GM12878 (cell line): Measurements from ENCODE around the gene RALGPS1. TPM values are rescaled to one million over a fixed set of nuclear protein-coding genes. Genes with fewer than 3 reads are reported as not detected.

Experiments used
- ATAC-seq: fragments of 200-7000 bp; cut with Tn5 transposase; 3 replicates; pipeline ENCODE4 v1.9.1; 2020; ENCODE audit warnings: mild to moderate bottlenecking, moderate library complexity
- BruUV-seq: library from RNA; stranded (reverse); fragments of 400-500 nt; replicated peaks from 2 replicates; lab custom pipeline; 2021; lab: Mats Ljungman, UMichigan
- CTCF ChIA-PET: fragments of 300-600 bp; sonication (Branson Sonifier 250); formaldehyde crosslinking; extraction: SDS; loops from one replicate; lab custom pipeline; 2021; ENCODE audit warnings: inconsistent platforms; lab: Yijun Ruan, JAX
- POLR2A ChIA-PET: fragments of 350-600 bp; formaldehyde crosslinking; extraction: SDS; loops from one replicate; lab custom pipeline; 2021; ENCODE audit warnings: inconsistent platforms; lab: Charles Lee
- RAD21 ChIA-PET: fragments of 300-600 bp; sonication (Branson Sonifier 250); formaldehyde crosslinking; loops from one replicate; lab custom pipeline; 2023; ENCODE audit warnings: antibody characterized with exemption; ENCODE audit not compliant: unreplicated experiment; lab: Charles Lee
- SMC1A ChIA-PET: fragments of 300-600 bp; sonication (Branson Sonifier 250); formaldehyde crosslinking; loops from one replicate; lab custom pipeline; 2023; ENCODE audit not compliant: unreplicated experiment, uncharacterized antibody; lab: Charles Lee
- DNase-seq: peaks from one replicate; pipeline ENCODE4 v3.0.0-alpha.2; 2011; ENCODE audit warnings: low read depth, low spot score
- FAIRE-seq: peaks from 3 replicates; lab custom pipeline; 2011; peaks lifted over from hg19 to GRCh38; lab: Jason Lieb, UNC
- H2AFZ ChIP-seq: 2 replicates; pipeline ENCODE4 v1.6.0; 2011; ENCODE audit warnings: low read depth, low read length, control low read depth; ENCODE audit not compliant: control insufficient read depth
- H3K27ac ChIP-seq: 2 replicates; pipeline ENCODE4 v1.5.1; 2011; ENCODE audit warnings: control low read depth; ENCODE audit not compliant: control insufficient read depth, insufficient read depth
- H3K27me3 ChIP-seq, 2 experiments: replicated peaks in 1 of 2; 2 replicates each; pipeline versions ENCODE4 v1.6.0 to v1.6.1; 2011; ENCODE audit warnings: low read length in 1 of 2; ENCODE audit not compliant: control insufficient read depth in 2 of 2, insufficient read depth in 2 of 2
- H3K36me3 ChIP-seq, 2 experiments: 2 replicates each; pipeline ENCODE4 v1.5.1; 2011; ENCODE audit warnings: low read length in 1 of 2; ENCODE audit not compliant: control insufficient read depth in 2 of 2, insufficient read depth in 2 of 2
- H3K4me1 ChIP-seq: 2 replicates; pipeline ENCODE4 v1.6.1; 2011; ENCODE audit warnings: mild to moderate bottlenecking, low read length, moderate library complexity, mixed read lengths; ENCODE audit not compliant: control insufficient read depth, insufficient read depth
- H3K4me2 ChIP-seq: 2 replicates; pipeline ENCODE4 v1.6.0; 2011; ENCODE audit warnings: control low read depth; ENCODE audit not compliant: control insufficient read depth, insufficient read depth
- H3K4me3 ChIP-seq: fragments of 200-600 bp; sonication (generic); 2 replicates; pipeline ENCODE4 v1.5.1; 2016
- H3K79me2 ChIP-seq: 2 replicates; pipeline ENCODE4 v1.6.0; 2011; ENCODE audit warnings: low read length; ENCODE audit not compliant: control insufficient read depth, insufficient read depth
- H3K9ac ChIP-seq: 2 replicates; pipeline ENCODE4 v1.8.0; 2011; ENCODE audit warnings: low read length, control low read depth, mixed read lengths; ENCODE audit not compliant: control insufficient read depth, insufficient read depth
- H3K9me3 ChIP-seq: replicated peaks from 3 replicates; pipeline ENCODE4 v1.5.1; 2011; ENCODE audit warnings: mild to moderate bottlenecking, low read length; ENCODE audit not compliant: control insufficient read depth, insufficient read depth
- H4K20me1 ChIP-seq: 2 replicates; pipeline ENCODE4 v1.6.0; 2011; ENCODE audit not compliant: control insufficient read depth, insufficient read depth
- BMI1 ChIP-seq: fragments of 450-650 bp; IDR thresholded peaks from 2 replicates; pipeline ENCODE4 v1.6.1; 2016; ENCODE audit warnings: mild to moderate bottlenecking, moderate library complexity, borderline replicate concordance
- CHD4 ChIP-seq: fragments of 200-600 bp; sonication (generic); IDR thresholded peaks from 2 replicates; pipeline ENCODE4 v1.6.1; 2016; ENCODE audit warnings: mild to moderate bottlenecking
- DPF2 ChIP-seq: fragments of 450-650 bp; IDR thresholded peaks from 2 replicates; pipeline ENCODE4 v1.6.1; 2017; ENCODE audit warnings: mild to moderate bottlenecking
- NR2C1 ChIP-seq: fragments of 450-650 bp; IDR thresholded peaks from 2 replicates; pipeline ENCODE4 v1.6.1; 2017; ENCODE audit warnings: antibody characterized with exemption, mild to moderate bottlenecking, moderate library complexity
- PBX3 ChIP-seq: IDR thresholded peaks from 2 replicates; pipeline ENCODE4 v1.6.1; 2011; ENCODE audit warnings: mild to moderate bottlenecking, low read depth, low read length, moderate library complexity; ENCODE audit not compliant: insufficient replicate concordance
- POLR2A ChIP-seq: IDR thresholded peaks from 2 replicates; pipeline ENCODE4 v1.6.1; 2011; ENCODE audit warnings: low read depth, mild to moderate bottlenecking, low read length
- RAD21 ChIP-seq: IDR thresholded peaks from 2 replicates; pipeline ENCODE4 v1.6.1; 2011; ENCODE audit warnings: mild to moderate bottlenecking, low read depth, low read length, moderate library complexity; ENCODE audit not compliant: insufficient read depth
- RB1 ChIP-seq: fragments of 450-650 bp; formaldehyde crosslinking; IDR thresholded peaks from 2 replicates; pipeline ENCODE4 v1.6.1; 2017; ENCODE audit warnings: mild to moderate bottlenecking, borderline replicate concordance
- SIN3A ChIP-seq: IDR thresholded peaks from 2 replicates; pipeline ENCODE4 v1.6.1; 2012; ENCODE audit warnings: low read depth, low read length, improper control_type of control experiment
- USF1 ChIP-seq: IDR thresholded peaks from 2 replicates; pipeline ENCODE4 v1.6.1; 2011; ENCODE audit warnings: borderline replicate concordance, low read depth, mild to moderate bottlenecking, moderate library complexity, mixed read lengths, low read length; ENCODE audit not compliant: insufficient read depth; ENCODE audit errors: extremely low read length
- ZNF274 ChIP-seq: IDR thresholded peaks from one replicate; pipeline ENCODE4 v1.8.0; 2011; ENCODE audit not compliant: insufficient read length, insufficient read depth
- ZZZ3 ChIP-seq: IDR thresholded peaks from 2 replicates; pipeline ENCODE4 v1.6.1; 2011; ENCODE audit warnings: low read depth; ENCODE audit not compliant: control insufficient read depth, insufficient read length
- WGBS: methylation state at CpG from one replicate; pipeline ENCODE4 v1.1.6; 2016; ENCODE audit warnings: low lambda C conversion rate; ENCODE audit not compliant: insufficient replicate concordance, insufficient coverage; ENCODE audit errors: missing lambda C conversion rate; 5-methylcytosine and 5-hydroxymethylcytosine counted together
- in situ Hi-C: fragments of 300-500 bp; cut with MboI; formaldehyde crosslinking; loops from 9 replicates; pipeline ENCODE4 v1.14.3; 2018; ENCODE audit warnings: mixed read lengths
- intact Hi-C: fragments of 100-400 bp; cut with micrococcal nuclease; formaldehyde crosslinking; loops from one replicate; pipeline ENCODE4 v1.14.2; 2022; ENCODE audit not compliant: unreplicated experiment
- polyA plus RNA-seq, 11 experiments: library from polyadenylated mRNA; depleted of rRNA in 4 of 11; unstranded in 6 of 11; stranded (reverse) in 5 of 11; fragments of >200 nt; fragmentation: Nextera tagmentation in 4 of 11; fragmentation: Illumina TruSeq in 1 of 11; extraction: Ambion mirVana in 4 of 11; extraction: Trizol in 1 of 11; gene quantifications; 1 replicate in 1 of 11; 2 replicates in 10 of 11; pipeline versions ENCODE4 v1.2.1 to v1.2.3, GENCODE V29; 2011 to 2016; ENCODE audit warnings: inconsistent platforms in 2 of 11, missing spikeins in 2 of 11, low read depth in 1 of 11
- total RNA-seq, 4 experiments: library from RNA; depleted of rRNA in 3 of 4; stranded (reverse); fragments of >200 nt in 3 of 4; fragmentation: Illumina TruSeq in 1 of 4; extraction: Trizol in 1 of 4; gene quantifications; 2 replicates each; pipeline versions ENCODE4 v1.2.1 to v1.2.3, GENCODE V29; 2013 to 2021

The RALGPS1 gene
- total and polyA plus RNA-seq, 10 of the 15 experiments (the other 5 are each of a cell fraction or from before 2014, with no cell fraction given), result 0.13 to 5.6 (median 2.7) TPM

- FAIRE-seq, result no peak
- Histone ChIP-seq H3K36me3 (no peaks in the 10 kb centered on the region), H3K4me1 (peaks cover 12% of the 10 kb centered on the region), H3K4me3 (no peak overlapping the region), H3K79me2 (no peaks in the 10 kb centered on the region), H3K9me3 (no peaks in the 10 kb centered on the region)
- intact Hi-C loops, result no loop called here
- 95% methylated on average over 6 of the region's 6 CpGs for WGBS
- BruUV-seq, result no TSS peak
- TF ChIP-seq BMI1, result no peak
- TF ChIP-seq CHD4, result no peak
- TF ChIP-seq RAD21, result no peak
- TF ChIP-seq ZZZ3, result no peak
- no peak for TF ChIP-seq POLR2A
- TF ChIP-seq PBX3, result no peak
- no peak for TF ChIP-seq DPF2
- TF ChIP-seq ZNF274, result no peak
- no peak for TF ChIP-seq USF1
- TF ChIP-seq SIN3A, result no peak
- no peak for TF ChIP-seq NR2C1
- no peak for TF ChIP-seq RB1
- TF ChIP-seq, all 136 proteins: peak for 0
- in situ Hi-C loops, result no loop called here
- H3K4me2 ChIP-seq, result no peak overlapping the region
- ChIA-PET RAD21 (no interaction called here), POLR2A (no interaction called here), CTCF (no interaction called here), SMC1A (interaction anchor here (0.9 kb wide), 1 partner anchor 26 kb away, joined by 3 read pairs; no protein-coding TSS in a partner anchor)
- H3K27me3 ChIP-seq, result no peaks in the 10 kb centered on the region
- no peak overlapping the region for H3K9ac ChIP-seq
- no peak overlapping the region for H3K27ac ChIP-seq
- no peak overlapping the region for H2AFZ ChIP-seq
- ATAC-seq, result no peak
- DNase-seq, result no peak
- no peaks in the 10 kb centered on the region for H4K20me1 ChIP-seq
Measured at GRCh38 chr9:127012250-127012649, 97.7 kb downstream of the RALGPS1 start.
